Lower lobe of right lung (tissue), 2 donors: ENCODE data around the gene HES1. TPM values are rescaled to one million over a fixed set of nuclear protein-coding genes. Genes with fewer than 3 reads are reported as not detected.
A peak's percentile ranks its signal among the peaks of the same experiment; 100 is the strongest.

ENCODE experiments used
- ATAC-seq, 2 donors: fragments of 200-7000 bp; cut with Tn5 transposase; one replicate each; pipeline ENCODE4 v1.9.1; 2020 to 2022; ENCODE audit warnings: mild to moderate bottlenecking in 2 of 2, moderate library complexity in 2 of 2
- DNase-seq: peaks from one replicate; pipeline ENCODE4 v3.0.0-alpha.2; 2020
- H3K27ac ChIP-seq: fragments of 200-600 bp; one replicate; pipeline ENCODE4 v1.8.0; 2022
- H3K27me3 ChIP-seq: fragments of 200-600 bp; one replicate; pipeline ENCODE4 v1.8.0; 2022; ENCODE audit warnings: low read depth
- H3K36me3 ChIP-seq: fragments of 200-600 bp; one replicate; pipeline ENCODE4 v1.8.0; 2022; ENCODE audit warnings: mild to moderate bottlenecking
- H3K4me1 ChIP-seq: fragments of 200-600 bp; one replicate; pipeline ENCODE4 v1.8.0; 2022
- H3K4me3 ChIP-seq: fragments of 200-600 bp; one replicate; pipeline ENCODE4 v1.8.0; 2022; ENCODE audit warnings: mild to moderate bottlenecking
- H3K9me3 ChIP-seq: fragments of 200-600 bp; one replicate; pipeline ENCODE4 v1.8.0; 2022
- intact Hi-C: fragments of 100-400 bp; cut with DNase I; formaldehyde crosslinking; loops from one replicate; pipeline ENCODE4 v1.11.0; 2022
- total RNA-seq: library from RNA; stranded (reverse); fragmentation: NEBNext Ultra II Directional; extraction: Animal tissue kit (Norgen Biotek cat#: 25700); gene quantifications from one replicate; pipeline ENCODE4 v1.2.1, GENCODE V29; 2021
- TF ChIP-seq, protein P1 (sequence below): fragments of 200-600 bp; IDR thresholded peaks from one replicate; pipeline ENCODE4 v1.8.0; 2022; ENCODE audit warnings: antibody characterized with exemption, mild to moderate bottlenecking
- donor health status: DM: no; HTN: yes; CAD: no; lungs with severe emphysema.

Gene HES1
- total RNA-seq, 1 donor from 2014 or later, result 29.5 TPM

- Histone ChIP-seq H3K4me1 (peaks cover 22% of the 10 kb centered on the region), H3K36me3 (no peaks in the 10 kb centered on the region), H3K4me3 (no peak overlapping the region), H3K9me3 (no peaks in the 10 kb centered on the region), H3K27me3 (no peaks in the 10 kb centered on the region), H3K27ac (no peak overlapping the region)
- DNase-seq, result no peak
- intact Hi-C loops, result no loop called here
- ATAC-seq, result no peak
- TF ChIP-seq, protein P1, sequence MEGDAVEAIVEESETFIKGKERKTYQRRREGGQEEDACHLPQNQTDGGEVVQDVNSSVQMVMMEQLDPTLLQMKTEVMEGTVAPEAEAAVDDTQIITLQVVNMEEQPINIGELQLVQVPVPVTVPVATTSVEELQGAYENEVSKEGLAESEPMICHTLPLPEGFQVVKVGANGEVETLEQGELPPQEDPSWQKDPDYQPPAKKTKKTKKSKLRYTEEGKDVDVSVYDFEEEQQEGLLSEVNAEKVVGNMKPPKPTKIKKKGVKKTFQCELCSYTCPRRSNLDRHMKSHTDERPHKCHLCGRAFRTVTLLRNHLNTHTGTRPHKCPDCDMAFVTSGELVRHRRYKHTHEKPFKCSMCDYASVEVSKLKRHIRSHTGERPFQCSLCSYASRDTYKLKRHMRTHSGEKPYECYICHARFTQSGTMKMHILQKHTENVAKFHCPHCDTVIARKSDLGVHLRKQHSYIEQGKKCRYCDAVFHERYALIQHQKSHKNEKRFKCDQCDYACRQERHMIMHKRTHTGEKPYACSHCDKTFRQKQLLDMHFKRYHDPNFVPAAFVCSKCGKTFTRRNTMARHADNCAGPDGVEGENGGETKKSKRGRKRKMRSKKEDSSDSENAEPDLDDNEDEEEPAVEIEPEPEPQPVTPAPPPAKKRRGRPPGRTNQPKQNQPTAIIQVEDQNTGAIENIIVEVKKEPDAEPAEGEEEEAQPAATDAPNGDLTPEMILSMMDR, result no peak
Measured at GRCh38 chr3:194093842-194094241, 42.1 kb upstream of the HES1 start.

GRCh38 chr3:194095464-194095863 is 40.5 kb upstream of the HES1 start:
- TF ChIP-seq, protein P1, result no peak
- Histone ChIP-seq H3K27ac (no peak overlapping the region), H3K36me3 (no peaks in the 10 kb centered on the region), H3K4me1 (peaks cover 10% of the 10 kb centered on the region), H3K27me3 (no peaks in the 10 kb centered on the region), H3K9me3 (no peaks in the 10 kb centered on the region), H3K4me3 (no peak overlapping the region)
- DNase-seq, result peak; percentile 75
- intact Hi-C loops, result no loop called here
- peak; percentile 34 to 40 for ATAC-seq

DNA sequence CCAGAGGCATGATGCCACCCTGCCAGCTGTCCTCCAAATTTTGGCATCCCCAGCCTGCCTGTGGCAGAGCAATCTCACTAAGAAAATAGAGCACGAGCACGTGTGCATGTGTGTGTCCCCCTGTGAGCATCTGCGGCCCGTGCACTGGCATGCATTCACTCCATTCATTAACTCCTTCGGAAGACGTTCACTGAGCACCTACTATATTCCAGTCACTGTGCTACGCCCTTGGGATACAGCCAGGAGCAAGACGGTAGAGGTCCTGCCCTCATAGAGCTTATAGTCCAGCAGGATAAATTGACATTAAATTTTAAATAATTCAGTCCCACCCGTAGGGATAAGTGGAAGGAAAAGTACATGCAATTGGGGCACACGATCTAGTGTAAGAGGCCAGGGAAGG is 40.0 kb upstream of the HES1 start:
- ATAC-seq, result no peak
- no peaks in the 10 kb centered on the region for H3K9me3 ChIP-seq
- H3K4me3 ChIP-seq, result no peak overlapping the region
- no peaks in the 10 kb centered on the region for H3K36me3 ChIP-seq
- intact Hi-C loops, result no loop called here
- peaks cover 10% of the 10 kb centered on the region for H3K4me1 ChIP-seq
- no peak for DNase-seq
- H3K27me3 ChIP-seq, result no peaks in the 10 kb centered on the region
- TF ChIP-seq, protein P1, result no peak
- no peak overlapping the region for H3K27ac ChIP-seq

- no peaks in the 10 kb centered on the region for H3K36me3 ChIP-seq
- H3K4me1 ChIP-seq, result peaks cover 10% of the 10 kb centered on the region
- intact Hi-C loops, result no loop called here
- H3K9me3 ChIP-seq, result no peaks in the 10 kb centered on the region
- TF ChIP-seq, protein P1, result no peak
- H3K4me3 ChIP-seq, result no peak overlapping the region
- no peak for DNase-seq
- no peaks in the 10 kb centered on the region for H3K27me3 ChIP-seq
- no peak for ATAC-seq
- H3K27ac ChIP-seq, result no peak overlapping the region
Measured at GRCh38 chr3:194097141-194097882, 38.6 kb upstream of the HES1 start.

DNA sequence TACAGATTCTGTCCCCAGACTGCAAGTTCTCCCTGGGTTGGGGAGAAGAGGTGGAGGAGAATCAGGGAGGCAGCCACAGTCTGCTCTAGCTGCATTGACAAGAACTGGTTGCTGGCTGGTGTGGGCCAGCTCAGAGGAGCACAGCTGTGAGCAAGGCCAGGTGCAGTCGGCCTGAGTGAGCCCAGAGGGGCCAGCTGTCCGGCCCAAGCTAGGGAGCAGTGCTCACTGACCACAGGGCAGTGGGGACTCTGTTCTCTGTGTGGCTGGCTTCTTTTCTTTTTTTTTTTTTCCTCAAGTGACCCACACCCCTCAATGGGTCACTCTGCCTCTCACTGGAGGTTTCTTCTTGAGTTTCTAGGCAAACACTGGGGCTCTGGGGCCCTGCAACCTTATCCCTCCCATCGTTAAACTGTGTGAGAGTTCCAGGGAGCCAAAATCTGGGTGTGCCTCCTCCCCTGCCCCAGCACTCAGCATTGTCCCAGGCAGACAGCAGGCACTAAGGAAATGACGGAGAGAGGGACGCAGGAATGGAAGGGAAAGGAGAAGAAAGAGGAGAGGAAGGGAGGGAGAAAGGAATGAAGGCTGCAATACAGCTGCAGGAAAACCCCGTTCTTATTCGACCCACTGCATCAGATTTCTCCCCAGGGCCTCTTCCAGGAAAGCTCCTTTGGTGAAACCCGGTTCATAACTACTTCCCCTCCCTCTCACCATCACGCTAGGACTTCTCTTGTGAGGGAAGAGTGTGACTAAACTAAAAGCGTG is 37.7 kb upstream of the HES1 start:
- H3K27ac ChIP-seq, result no peak overlapping the region
- DNase-seq (no peak), ATAC-seq (peak; percentile 38 to 55)
- peaks cover 10% of the 10 kb centered on the region for H3K4me1 ChIP-seq
- H3K9me3 ChIP-seq, result no peaks in the 10 kb centered on the region
- H3K4me3 ChIP-seq, result no peak overlapping the region
- no peaks in the 10 kb centered on the region for H3K36me3 ChIP-seq
- TF ChIP-seq, protein P1, result no peak
- H3K27me3 ChIP-seq, result no peaks in the 10 kb centered on the region
- intact Hi-C loops, result no loop called here
